DMS53 treated with DMSO at 0.1 percent for 48 hours (cell line): ENCODE data around the gene ST13.
A peak's percentile ranks its signal among the peaks of the same experiment; 100 is the strongest.
"Not testable (repeated sequence)": the region's sequence is repeated elsewhere in the genome, so short reads cannot be mapped to it uniquely, and the experiment has no call there.

Source experiments
- DNase-seq: peaks from one replicate; lab custom pipeline; 2025; ENCODE audit not compliant: unreplicated experiment; lab: John Stamatoyannopoulos, UW

ST13 gene

GRCh38 chr22:40844951-40845350 is 11.5 kb downstream of the ST13 start:
- no peak for DNase-seq

- DNase-seq, result peak; percentile 11
These were observed 18.0 kb downstream of the ST13 start for GRCh38 chr22:40838486-40838885.

DNA sequence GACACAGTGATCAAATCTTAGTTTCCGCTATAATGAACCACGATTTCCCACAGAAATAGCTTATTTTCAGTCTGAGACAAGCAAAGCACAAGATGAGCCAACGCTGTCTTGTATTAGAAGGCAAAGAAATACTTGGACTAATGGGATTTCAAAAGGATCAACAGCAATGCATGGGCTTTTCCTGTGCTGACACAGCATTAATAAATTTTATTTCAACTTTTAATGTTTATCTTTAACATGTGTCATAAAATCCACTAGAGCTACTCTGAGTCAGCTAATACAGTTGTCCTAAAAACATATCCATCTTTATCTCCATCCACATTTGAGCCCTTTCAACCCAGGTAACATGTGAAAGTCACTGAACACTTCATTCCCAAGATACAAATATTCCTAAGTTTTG is 21.8 kb downstream of the ST13 start:
- no peak for DNase-seq

DNA sequence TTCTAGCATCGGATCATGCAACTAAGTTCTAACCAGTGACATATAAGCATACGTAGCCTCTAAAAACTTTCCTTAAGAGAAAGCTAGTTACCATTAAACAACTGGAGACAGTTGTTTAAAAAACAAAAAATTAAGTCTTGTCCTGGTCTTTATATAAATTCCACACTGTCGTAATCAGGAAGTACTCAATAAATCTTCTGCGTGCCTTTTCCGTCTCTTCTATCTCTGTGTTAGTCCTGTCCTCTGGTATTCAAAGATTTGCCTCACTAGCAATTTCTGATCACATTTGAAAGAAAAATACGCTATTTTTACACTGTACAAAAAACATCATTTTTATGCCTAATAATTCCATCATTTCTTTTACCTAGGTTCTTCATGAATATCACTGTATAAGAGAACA is 27.3 kb downstream of the ST13 start:
- no peak for DNase-seq

DNA sequence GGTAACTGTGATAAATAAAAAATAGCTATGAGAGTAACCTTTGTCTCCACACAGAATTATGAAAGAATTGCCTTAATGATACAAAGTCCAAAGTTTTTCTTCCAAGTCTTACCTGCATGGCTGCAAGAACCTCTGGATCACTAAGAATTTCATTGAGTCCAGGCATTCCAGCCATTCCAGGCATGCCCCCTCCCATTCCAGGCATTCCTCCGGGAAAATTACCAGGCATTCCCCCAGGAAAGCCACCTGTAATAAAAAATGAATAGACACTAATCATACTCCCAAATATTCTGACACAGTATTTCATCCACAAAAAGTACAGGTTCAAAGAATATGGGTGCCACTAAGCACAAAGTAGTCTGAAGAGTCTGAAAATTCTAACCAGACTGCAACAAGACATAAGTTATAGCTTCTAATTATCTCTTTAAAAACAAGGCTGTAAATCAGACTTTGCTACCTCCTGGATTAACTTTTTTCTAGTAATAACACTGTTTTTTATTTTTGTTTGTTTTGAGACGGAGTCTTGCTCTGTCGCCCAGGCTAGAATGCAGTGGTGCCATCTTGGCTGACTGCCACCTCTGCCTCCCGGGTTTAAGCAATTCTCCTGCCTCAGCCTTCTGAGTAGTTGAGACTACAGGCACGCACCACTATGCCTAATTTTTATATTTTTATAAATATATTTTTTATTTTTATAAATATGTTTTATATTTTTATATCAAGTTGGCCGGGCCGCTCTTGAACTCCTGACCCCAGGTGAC is 29.3 kb downstream of the ST13 start:
- DNase-seq, result no peak

GRCh38 chr22:40826292-40826691 is 30.1 kb downstream of the ST13 start:
- not testable (repeated sequence) for DNase-seq

- no peak for DNase-seq
These were observed 33.0 kb downstream of the ST13 start for GRCh38 chr22:40823426-40823825.

DNA sequence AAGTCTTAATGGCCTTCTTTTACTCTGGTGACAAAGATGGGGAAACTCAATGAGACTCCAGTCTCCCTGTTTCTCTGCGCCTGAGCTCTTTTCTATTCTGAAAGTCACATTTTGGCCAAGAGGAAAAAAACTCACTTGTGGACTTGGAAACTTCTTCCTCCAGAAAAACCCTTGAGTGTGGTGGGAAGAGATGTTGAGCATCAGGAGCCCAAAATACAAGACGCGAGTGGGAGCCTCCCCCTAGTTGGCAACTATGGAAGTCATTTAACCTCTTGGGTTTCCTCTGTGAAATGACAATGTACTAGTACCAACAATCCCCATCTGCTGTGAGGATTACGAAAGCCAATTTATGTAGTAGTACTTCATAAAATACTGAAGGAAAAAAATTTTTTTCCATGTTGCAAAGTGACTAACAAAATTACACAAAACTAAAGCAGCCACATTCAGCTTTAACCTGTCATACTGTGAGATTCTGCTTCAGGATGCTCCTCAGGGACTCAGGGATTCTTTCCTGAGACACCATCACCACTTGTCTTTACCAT is 36.8 kb downstream of the ST13 start:
- no peak for DNase-seq

GRCh38 chr22:40818747-40819598 is 37.5 kb downstream of the ST13 start, which contains the start of gene SLC25A17:
TSS of gene SLC25A17 (minus strand) at chr22:40819346. CDS start at chr22:40819248, 98 bp downstream.
- DNase-seq, result peak; percentile 60

GRCh38 chr22:40818192-40818746 is 38.2 kb downstream of the ST13 start:
- no peak for DNase-seq

DNA sequence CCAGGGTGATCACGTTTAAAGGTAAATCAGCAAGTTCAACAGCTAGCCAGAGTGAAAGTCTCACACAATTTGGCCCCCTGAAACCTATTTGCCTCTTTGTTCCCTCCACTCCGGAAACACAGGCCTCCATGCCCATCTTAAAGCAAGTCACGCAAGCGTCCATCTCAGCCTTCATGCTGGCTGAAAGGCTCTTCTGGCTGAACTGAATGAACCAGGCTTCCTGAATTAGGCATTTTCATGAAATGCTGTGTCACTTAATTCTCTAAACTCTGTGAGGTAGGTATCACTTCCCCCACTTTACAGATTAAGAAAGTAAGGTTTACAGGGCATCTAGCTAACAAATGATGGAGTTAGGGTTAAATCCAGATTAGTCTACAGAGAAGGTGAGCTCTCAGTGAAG is 38.7 kb downstream of the ST13 start:
- no peak for DNase-seq

- no peak for DNase-seq
These were observed 42.5 kb downstream of the ST13 start for GRCh38 chr22:40813912-40814315.

DNA sequence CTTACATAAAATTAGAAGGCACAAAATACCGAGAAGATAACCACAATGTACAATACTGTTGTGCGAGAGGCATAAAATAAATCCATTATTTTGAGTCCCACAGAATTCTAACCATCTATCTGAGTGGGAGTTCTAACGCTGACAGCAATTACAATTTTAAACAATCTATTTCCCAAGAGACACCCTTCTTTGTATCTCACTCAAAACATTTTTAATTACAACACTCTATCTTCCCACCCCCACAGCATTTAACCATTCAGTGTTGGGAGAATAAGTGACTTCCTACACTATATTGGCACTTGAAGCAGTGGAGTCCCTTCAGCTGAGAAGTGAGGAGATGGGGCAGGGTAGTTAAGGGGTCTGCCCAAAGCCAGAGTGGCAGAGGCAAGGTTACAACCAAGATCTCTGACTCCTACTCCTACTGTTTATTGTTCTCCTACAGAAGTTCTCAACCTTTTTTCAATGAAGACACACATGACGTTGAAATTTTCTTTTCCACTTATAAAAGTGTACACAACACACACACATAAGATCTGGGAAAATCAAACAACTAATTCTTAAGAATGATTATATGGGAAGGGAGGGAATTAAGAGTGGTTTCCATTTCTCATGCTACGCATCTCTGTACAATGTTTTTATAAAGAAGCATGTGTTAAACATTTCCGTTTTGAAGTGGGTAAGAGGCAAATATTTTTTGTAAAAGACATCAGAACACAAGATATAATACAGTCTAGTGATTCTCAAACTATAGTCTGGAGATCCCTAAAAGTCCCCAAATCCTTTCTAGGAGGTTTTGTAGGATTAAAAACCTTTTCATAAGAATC is 48.2 kb downstream of the ST13 start:
- DNase-seq, result no peak

GRCh38 chr22:40806711-40807110 is 49.7 kb downstream of the ST13 start:
- no peak for DNase-seq

GRCh38 chr22:40805699-40806203 is 50.7 kb downstream of the ST13 start:
- no peak for DNase-seq

DNA sequence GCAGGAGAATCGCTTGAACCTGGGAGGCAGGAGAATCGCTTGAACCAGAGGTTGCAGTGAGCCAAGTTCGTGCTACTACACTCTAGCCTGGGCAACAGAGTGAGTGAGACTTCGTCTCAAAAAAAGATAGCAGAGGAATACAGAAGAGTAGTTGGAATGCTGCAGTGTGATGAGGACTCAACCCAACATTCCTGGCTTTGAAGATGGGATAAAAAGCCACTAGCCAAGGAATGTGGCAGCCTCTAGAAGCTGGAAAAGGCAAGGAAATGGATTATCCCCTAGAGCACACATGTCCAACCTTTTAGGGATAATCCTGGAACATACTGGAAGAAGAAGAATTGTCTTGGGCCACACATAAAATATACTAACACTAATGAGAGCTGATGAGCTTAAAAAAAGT is 51.2 kb downstream of the ST13 start:
- no peak for DNase-seq

- DNase-seq, result no peak
These were observed 53.1 kb downstream of the ST13 start for GRCh38 chr22:40803321-40803720.

GRCh38 chr22:40799008-40799407 is 57.4 kb downstream of the ST13 start:
- no peak for DNase-seq

- DNase-seq, result no peak
These were observed 59.0 kb downstream of the ST13 start for GRCh38 chr22:40797427-40797826.

GRCh38 chr22:40792451-40792850 is 64.0 kb downstream of the ST13 start:
- DNase-seq, result no peak

- no peak for DNase-seq
These were observed 65.2 kb downstream of the ST13 start for GRCh38 chr22:40791241-40791640.
